ENCODE data around the gene MYLK3.
"Not testable (repeated sequence)": the region's sequence is repeated elsewhere in the genome, so short reads cannot be mapped to it uniquely, and the experiment has no call there.

MYLK3 gene

DNA sequence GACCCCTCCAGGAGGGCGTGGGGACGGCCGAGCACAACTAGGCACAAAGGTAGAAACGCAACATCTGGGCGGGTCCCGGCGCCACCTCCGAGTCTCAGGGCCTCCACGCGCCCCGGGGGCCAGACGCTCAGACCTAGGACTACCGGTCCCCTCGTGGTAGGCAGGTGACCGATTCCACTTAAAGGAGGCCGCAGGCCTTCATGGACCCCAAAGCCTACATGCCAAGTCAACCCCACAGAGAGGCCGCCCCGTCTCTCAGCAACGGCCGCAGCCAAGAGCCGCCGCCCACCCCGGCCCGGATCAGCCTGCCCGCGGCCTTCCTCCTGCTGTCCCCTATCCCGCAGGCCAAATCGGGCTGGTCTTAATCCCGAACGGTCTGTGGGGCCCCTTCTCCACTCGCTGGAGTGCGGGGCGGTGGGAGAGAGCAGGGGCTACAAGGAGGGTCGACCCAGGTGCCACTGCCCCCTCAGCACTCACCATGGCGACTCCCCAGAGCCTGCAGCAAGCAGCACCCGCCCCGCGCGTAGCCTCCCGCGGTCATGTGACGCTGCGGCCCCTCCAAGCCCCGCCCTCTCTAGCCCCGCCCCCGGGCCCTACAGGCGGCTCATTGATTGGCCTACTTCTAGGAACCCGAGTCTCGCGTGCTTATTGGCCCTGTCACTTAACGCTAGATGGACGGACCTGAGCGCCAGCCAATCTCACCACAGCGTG lies 59.3 kb downstream of the MYLK3 start, which contains the start of gene VPS35:
Gene VPS35, minus strand, starts transcription at position 525 of the 711 bp plus-strand sequence. Its CDS starts 45 bp downstream, at position 480.
- peak; percentile 94 for DNase-seq

DNA sequence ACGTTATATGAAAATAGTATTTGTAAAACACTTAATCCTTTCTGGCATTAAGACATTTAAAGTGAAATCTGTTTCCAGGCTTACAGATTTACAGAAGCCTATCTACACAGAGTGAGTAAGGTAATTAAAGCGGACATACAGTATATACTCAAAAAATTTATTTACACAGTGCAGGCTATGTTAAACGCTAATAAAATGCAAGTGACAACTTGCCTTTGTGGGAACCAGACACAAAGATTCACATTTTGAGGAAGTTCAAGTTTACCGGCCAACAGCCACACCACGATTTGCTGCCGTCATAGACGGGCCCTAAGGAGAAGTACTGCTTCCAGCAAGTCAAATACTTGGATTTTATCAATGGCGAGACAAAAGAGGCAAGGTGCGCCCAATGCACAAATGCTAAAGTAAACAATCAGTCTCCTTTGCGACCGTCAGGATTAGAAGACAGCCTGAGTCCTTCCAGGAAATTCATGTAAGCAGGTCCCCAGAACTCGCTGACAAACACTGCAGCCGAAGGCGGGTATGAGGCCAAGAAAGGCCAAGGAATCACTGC lies 60.0 kb downstream of the MYLK3 start:
- DNase-seq: no peak

DNA sequence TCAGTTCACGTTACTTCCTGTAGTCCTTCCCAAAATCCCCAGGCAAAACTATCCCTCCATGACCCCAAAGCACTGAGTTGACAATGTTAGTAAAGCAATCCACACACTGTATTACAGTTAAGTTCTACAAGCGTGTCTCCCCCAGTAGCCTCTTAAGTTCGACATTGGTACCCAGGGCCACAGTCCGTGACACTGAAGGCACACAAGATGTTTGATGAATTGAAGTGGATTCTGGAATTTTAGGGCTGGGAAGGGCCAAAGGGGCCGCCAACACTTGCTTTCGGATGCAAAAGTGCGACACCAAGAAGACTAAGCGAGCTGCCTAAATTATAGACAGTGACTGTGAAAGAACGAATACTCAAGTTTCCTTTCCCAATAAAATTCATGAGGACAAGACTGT lies 60.7 kb downstream of the MYLK3 start:
- DNase-seq: no peak

DNA sequence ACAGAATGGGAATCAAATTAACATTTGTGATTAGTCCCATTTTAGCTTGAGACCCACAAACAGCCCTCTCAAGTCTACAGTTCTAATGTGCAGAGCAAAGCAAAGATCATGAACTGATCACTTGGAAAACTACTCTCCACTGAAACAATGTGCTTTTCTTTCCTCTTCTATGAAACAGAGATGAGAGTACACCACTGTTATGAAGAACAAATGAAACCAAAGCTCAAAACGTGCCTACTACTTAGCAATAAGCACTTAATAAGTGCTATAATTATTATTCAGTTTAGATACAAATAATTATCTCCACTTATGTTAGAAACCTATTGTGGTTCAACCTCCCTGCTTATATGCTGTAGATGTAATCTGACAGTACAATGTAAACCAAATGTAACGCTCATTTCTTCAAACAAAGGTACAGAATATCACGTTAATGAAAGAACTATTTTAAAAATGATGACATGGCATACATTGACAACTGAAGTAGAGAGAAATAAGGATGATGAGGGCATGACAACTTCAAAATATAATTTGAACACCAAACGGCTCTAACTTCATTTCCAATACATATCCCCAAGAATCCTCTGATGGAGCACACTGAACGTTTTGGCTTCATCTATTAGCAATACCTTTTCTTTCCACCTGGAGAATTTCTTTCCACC lies 61.2 kb downstream of the MYLK3 start:
- DNase-seq: no peak

DNA sequence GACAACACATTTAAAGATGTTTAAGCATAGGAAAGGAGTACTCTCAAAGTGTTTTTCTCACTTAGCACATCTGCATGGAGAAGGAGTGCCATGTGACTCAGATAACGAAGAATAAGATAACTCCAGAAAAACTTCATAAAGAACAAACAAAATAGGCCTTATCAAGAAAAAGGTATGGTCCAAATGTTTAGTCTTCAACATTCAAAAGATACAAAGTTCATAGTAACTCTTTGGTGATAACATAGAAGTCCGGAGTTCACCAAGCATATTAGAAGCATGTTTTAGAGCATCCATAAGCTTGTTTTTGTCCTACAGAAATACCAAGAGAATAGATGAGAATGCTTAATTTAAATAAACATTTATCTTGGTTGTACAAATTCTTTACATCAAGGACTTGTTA lies 66.3 kb downstream of the MYLK3 start:
- DNase-seq: not testable (repeated sequence)

DNA sequence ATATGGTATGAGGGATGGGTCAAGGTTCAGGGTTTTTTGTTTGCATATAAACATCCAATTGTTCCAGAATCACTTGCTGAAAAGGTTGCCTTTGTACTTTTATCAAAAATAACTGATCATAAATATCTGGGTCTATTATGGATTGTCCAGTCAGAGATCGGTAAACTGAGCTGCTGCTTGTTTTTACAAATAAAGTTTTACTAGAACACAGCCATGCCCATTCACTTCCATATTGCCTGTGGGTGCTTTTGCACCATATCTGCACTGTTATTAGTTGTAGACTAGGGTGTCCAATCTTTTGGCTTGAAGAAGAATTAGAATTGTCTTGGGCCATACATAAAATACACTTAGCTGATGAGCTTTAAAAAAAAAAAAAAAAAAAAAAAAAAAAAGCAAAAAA lies 70.2 kb downstream of the MYLK3 start:
- DNase-seq: not testable (repeated sequence)

DNA sequence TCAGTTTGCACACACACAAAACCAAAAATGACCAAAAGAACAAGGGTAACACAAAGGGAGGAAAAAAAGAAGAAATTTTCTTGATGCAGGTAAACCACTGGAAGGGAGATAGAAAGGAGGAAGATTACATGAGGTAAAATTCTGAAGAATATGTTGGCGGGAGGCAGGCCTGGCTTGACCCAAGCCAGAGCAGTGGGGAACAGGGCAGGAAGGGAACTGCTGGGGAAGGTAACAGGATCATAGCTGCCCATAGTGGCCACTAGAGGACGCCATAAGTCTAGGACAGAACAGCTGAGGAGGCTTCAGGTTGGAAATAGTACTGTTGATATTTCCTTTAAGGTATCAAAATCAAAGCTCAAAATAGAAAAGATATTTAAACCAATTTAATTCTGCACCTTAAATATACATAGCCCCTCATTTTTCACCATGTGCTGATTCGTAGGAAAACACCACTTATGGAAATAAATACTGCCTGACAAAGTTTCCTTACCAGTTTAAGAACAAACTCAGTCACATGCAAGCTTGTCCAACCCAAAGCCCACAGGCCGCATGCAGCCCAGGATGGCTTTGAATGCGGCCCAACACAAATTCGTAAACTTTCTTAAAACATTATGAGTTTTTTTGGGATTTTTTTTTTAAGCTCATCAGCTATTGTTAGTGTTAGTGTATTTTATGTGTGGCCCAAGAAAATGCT lies 74.7 kb downstream of the MYLK3 start:
- peak; percentile 6 for DNase-seq

DNA sequence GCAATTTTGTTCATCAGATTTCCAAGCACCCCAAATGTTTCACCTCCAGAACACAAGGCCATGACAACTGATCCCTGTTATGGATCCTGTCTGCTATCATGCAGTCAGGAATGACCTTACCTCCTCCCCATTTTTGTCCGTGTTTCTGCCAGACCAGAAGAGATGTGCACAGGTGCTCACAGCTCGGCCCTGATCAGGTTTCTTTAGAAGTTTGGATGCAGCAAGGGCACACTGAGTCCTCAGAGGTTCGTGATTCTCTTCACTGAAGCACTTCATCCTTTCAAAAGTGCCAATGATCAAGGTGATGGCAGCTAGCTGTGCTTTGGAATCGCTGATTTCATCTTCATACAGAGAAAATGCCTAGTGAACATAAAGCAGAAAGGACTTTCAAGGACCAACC lies 86.0 kb downstream of the MYLK3 start:
- no peak for DNase-seq

DNA sequence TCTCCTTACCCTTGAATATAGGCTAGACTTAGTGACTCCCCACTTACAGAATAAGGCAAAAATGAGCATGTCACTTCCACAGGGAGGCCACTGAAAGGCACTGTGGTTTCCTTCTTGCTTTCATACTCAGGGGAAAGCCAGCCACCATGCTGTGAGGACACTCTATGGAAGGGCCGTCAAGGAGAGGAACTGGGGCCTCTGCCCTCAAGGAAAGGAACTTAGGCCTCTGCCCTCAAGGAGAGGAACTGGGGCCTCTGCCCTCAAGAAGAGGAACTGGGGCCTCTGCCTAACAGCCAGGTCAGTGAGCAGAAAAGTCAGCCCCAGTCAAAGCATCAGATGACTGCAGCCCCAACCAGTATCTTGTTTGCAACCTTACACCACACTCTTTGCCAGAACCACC lies 89.2 kb downstream of the MYLK3 start:
- no peak for DNase-seq

All from NCI-H2107 (cell line).